ENCODE results near the gene EFL1. TPM values are rescaled to one million over a fixed set of nuclear protein-coding genes. Genes with fewer than 3 reads are reported as not detected.

Gene EFL1
- total RNA-seq, 6 donors from 2014 or later: 9.7 to 27.7 (median 17.0) TPM

GRCh38 chr15:82129149-82129692 is 133.3 kb downstream of the EFL1 start:
- H3K4me3 ChIP-seq: no peak overlapping the region
- 79 to 82% methylated on average over 1 of the region's 1 CpG for WGBS, 2 donors
- peaks cover 0 to 17% (median 3%) of the 10 kb centered on the region in 4 donors for H3K36me3 ChIP-seq
- no peak for ATAC-seq (ENCODE audit: low FRiP score in 2 of 2)
- no peaks in the 10 kb centered on the region for H3K4me1 ChIP-seq
- H3K27me3 ChIP-seq: no peaks in the 10 kb centered on the region
- DNase-seq: no peak
- TF ChIP-seq EP300 (IDR thresholded peaks at IDR 0.05) (no peak), POLR2A (IDR thresholded peaks at IDR 0.05) (no peak), POLR2AphosphoS5 (IDR thresholded peaks at IDR 0.05) (no peak)
- TF ChIP-seq, protein P1, sequence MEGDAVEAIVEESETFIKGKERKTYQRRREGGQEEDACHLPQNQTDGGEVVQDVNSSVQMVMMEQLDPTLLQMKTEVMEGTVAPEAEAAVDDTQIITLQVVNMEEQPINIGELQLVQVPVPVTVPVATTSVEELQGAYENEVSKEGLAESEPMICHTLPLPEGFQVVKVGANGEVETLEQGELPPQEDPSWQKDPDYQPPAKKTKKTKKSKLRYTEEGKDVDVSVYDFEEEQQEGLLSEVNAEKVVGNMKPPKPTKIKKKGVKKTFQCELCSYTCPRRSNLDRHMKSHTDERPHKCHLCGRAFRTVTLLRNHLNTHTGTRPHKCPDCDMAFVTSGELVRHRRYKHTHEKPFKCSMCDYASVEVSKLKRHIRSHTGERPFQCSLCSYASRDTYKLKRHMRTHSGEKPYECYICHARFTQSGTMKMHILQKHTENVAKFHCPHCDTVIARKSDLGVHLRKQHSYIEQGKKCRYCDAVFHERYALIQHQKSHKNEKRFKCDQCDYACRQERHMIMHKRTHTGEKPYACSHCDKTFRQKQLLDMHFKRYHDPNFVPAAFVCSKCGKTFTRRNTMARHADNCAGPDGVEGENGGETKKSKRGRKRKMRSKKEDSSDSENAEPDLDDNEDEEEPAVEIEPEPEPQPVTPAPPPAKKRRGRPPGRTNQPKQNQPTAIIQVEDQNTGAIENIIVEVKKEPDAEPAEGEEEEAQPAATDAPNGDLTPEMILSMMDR (IDR thresholded peaks at IDR 0.05): no peak
- H3K27ac ChIP-seq: no peak overlapping the region
- no peaks in the 10 kb centered on the region for H3K9me3 ChIP-seq

DNA sequence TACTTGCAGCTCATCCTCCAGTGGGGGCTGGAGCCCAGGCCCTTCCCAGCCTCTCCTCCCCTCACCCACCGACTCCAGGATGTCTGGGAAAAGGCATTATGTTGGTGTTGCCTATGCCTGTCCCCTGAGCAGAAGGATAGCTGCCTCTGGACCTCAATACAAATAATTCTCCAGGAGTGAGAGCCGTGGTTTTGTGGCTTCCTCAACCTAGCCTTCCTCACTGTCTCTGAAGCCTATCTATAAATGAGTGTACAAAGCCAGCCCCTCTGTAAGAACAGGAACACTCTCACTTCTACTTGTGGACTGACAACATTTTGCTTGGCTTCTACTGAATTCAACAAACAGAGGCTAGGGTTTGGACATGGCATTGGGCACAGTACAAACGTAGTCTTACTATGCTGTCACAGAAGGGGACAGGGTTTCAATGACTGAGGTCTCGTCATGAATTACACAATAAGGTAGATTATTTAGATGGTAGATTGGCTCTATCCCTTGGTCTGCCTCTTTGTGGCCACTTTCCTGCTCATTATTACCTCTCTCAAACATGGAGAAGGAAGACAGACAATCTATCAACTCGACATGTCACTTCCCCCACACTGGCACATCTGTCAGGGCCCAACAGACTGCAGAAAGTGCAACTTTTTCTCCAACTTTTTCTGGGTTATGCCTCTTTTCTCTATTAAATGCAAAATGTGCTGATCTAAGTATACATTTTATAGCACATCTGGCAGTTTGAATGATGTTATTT is 134.0 kb downstream of the EFL1 start:
- DNase-seq (no peak), ATAC-seq (ENCODE audit: low FRiP score in 2 of 2) (no peak)
- TF ChIP-seq EP300 (IDR thresholded peaks at IDR 0.05) (no peak), POLR2AphosphoS5 (IDR thresholded peaks at IDR 0.05) (no peak), POLR2A (IDR thresholded peaks at IDR 0.05) (no peak)
- TF ChIP-seq, protein P1 (IDR thresholded peaks at IDR 0.05): no peak
- 60 to 73% methylated on average over 5 of the region's 5 CpGs for WGBS, 2 donors
- H3K4me1 ChIP-seq: no peaks in the 10 kb centered on the region
- no peak overlapping the region for H3K27ac ChIP-seq
- H3K36me3 ChIP-seq: peaks cover 0 to 11% (median 3%) of the 10 kb centered on the region in 4 donors
- H3K9me3 ChIP-seq: no peaks in the 10 kb centered on the region
- no peak overlapping the region for H3K4me3 ChIP-seq
- no peaks in the 10 kb centered on the region for H3K27me3 ChIP-seq

- H3K9me3 ChIP-seq: no peaks in the 10 kb centered on the region
- ATAC-seq (ENCODE audit: low FRiP score in 2 of 2): no peak
- peaks cover 0 to 11% (median 3%) of the 10 kb centered on the region in 4 donors for H3K36me3 ChIP-seq
- TF ChIP-seq POLR2A (IDR thresholded peaks at IDR 0.05) (no peak), POLR2AphosphoS5 (IDR thresholded peaks at IDR 0.05) (no peak), EP300 (IDR thresholded peaks at IDR 0.05) (no peak)
- TF ChIP-seq, protein P1 (IDR thresholded peaks at IDR 0.05): no peak
- H3K27ac ChIP-seq: no peak overlapping the region
- no peak overlapping the region for H3K4me3 ChIP-seq
- no peaks in the 10 kb centered on the region for H3K27me3 ChIP-seq
- DNase-seq: no peak
- no peaks in the 10 kb centered on the region for H3K4me1 ChIP-seq
Observed at GRCh38 chr15:82127581-82127980, 135.0 kb downstream of the EFL1 start.

DNA sequence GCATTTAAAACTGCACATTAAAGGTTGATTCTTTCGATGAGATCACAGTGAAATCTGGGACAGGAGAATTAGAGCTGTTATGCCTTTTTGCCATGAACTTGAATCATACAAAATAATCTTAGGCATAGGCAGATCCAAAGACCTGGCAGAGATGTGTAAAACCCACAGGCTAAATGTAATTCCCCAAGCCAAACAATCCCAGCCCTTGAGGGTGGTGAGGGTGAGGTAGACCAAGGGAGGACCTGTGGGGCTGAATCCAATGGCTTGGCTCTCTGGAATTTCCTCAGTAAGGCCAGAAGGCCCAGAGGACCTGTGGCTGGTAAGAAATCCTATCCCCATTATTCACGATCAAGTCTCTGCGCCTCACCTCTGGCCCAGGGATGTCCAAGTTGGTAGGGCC is 136.2 kb downstream of the EFL1 start:
- no peaks in the 10 kb centered on the region for H3K9me3 ChIP-seq
- DNase-seq (no peak), ATAC-seq (ENCODE audit: low FRiP score in 2 of 2) (no peak)
- H3K36me3 ChIP-seq: peaks cover 0 to 6% (median 3%) of the 10 kb centered on the region in 4 donors
- no peak overlapping the region for H3K27ac ChIP-seq
- H3K4me1 ChIP-seq: no peaks in the 10 kb centered on the region
- no peak overlapping the region for H3K4me3 ChIP-seq
- H3K27me3 ChIP-seq: no peaks in the 10 kb centered on the region
- 97 to 99% methylated on average over 3 of the region's 3 CpGs for WGBS, 2 donors
- TF ChIP-seq POLR2AphosphoS5 (IDR thresholded peaks at IDR 0.05) (no peak), POLR2A (IDR thresholded peaks at IDR 0.05) (no peak), EP300 (IDR thresholded peaks at IDR 0.05) (no peak)
- TF ChIP-seq, protein P1 (IDR thresholded peaks at IDR 0.05): no peak
